Hepatocyte (in vitro differentiated cells): ENCODE results near the gene CEP192. TPM values are rescaled to one million over a fixed set of nuclear protein-coding genes. Genes with fewer than 3 reads are reported as not detected.

Experiments used
- DNase-seq: peaks from one replicate; pipeline ENCODE4 v3.0.0-alpha.2; 2016; ENCODE audit warnings: low spot score
- H2AFZ ChIP-seq: fragments of 200-600 bp; sonication (generic); 2 replicates; pipeline ENCODE4 v1.6.0; 2016; ENCODE audit warnings: antibody characterized with exemption, mild to moderate bottlenecking
- H3K27ac ChIP-seq: fragments of 200-600 bp; sonication (generic); 2 replicates; pipeline ENCODE4 v1.5.1; 2016; ENCODE audit warnings: mild to moderate bottlenecking
- H3K27me3 ChIP-seq: fragments of 200-600 bp; sonication (generic); 2 replicates; pipeline ENCODE4 v1.6.1; 2016
- H3K36me3 ChIP-seq: fragments of 200-600 bp; sonication (generic); replicated peaks from 2 replicates; pipeline ENCODE4 v1.5.1; 2016; ENCODE audit warnings: low read depth; ENCODE audit not compliant: insufficient read depth
- H3K4me1 ChIP-seq: fragments of 200-600 bp; sonication (generic); 2 replicates; pipeline ENCODE4 v1.5.1; 2016; ENCODE audit warnings: mild to moderate bottlenecking, moderate library complexity; ENCODE audit not compliant: insufficient read depth
- H3K4me2 ChIP-seq: fragments of 200-600 bp; sonication (generic); 2 replicates; pipeline ENCODE4 v1.6.0; 2016
- H3K4me3 ChIP-seq: fragments of 200-600 bp; sonication (generic); 2 replicates; pipeline ENCODE4 v1.5.1; 2016; ENCODE audit warnings: mild to moderate bottlenecking
- H3K79me2 ChIP-seq: fragments of 200-600 bp; sonication (generic); 2 replicates; pipeline ENCODE4 v1.6.0; 2017; ENCODE audit warnings: mild to moderate bottlenecking
- H3K9me2 ChIP-seq: fragments of 200-600 bp; sonication (generic); replicated peaks from 2 replicates; pipeline ENCODE4 v1.6.0; 2017; ENCODE audit warnings: mild to moderate bottlenecking; ENCODE audit not compliant: insufficient read depth
- H3K9me3 ChIP-seq: fragments of 200-600 bp; sonication (generic); 2 replicates; pipeline ENCODE4 v1.5.1; 2016; ENCODE audit warnings: low read depth, mild to moderate bottlenecking
- H4K20me1 ChIP-seq: fragments of 200-600 bp; sonication (generic); 2 replicates; pipeline ENCODE4 v1.6.0; 2016; ENCODE audit warnings: mild to moderate bottlenecking; ENCODE audit not compliant: insufficient read depth, poor library complexity, severe bottlenecking
- CTCF ChIP-seq: fragments of 200-600 bp; sonication (generic); IDR thresholded peaks from 2 replicates; pipeline ENCODE4 v1.5.1; 2016; ENCODE audit warnings: antibody characterized with exemption, mild to moderate bottlenecking; ENCODE audit not compliant: poor library complexity
- EZH2 ChIP-seq: fragments of 200-600 bp; sonication (generic); IDR thresholded peaks from 2 replicates; pipeline ENCODE4 v1.6.1; 2016; ENCODE audit warnings: antibody characterized with exemption, mild to moderate bottlenecking, borderline replicate concordance
- EZH2phosphoT487 ChIP-seq: fragments of 200-600 bp; sonication (generic); IDR thresholded peaks from one replicate; pipeline ENCODE4 v1.6.1; 2018; ENCODE audit warnings: antibody characterized with exemption, mild to moderate bottlenecking, low read depth, moderate library complexity; ENCODE audit not compliant: unreplicated experiment, severe bottlenecking
- WGBS: methylation state at CpG from one replicate; pipeline ENCODE4 v1.1.6; 2016; ENCODE audit warnings: low lambda C conversion rate; ENCODE audit errors: missing lambda C conversion rate; 5-methylcytosine and 5-hydroxymethylcytosine counted together
- polyA plus RNA-seq: library from polyadenylated mRNA; unstranded; fragments of >200 nt; fragmentation: Nextera tagmentation; extraction: Ambion mirVana; gene quantifications from 2 replicates; pipeline ENCODE4 v1.2.1, GENCODE V29; 2016
- total RNA-seq: library from RNA; depleted of rRNA; stranded (reverse); fragments of >200 nt; gene quantifications from 2 replicates; pipeline ENCODE4 v1.2.3, GENCODE V29; 2014

The CEP192 gene
- total and polyA plus RNA-seq, 2 experiments from 2014 or later, result 7.9 to 17.4 TPM

GRCh38 chr18:12998332-12999060 is 7.3 kb downstream of the CEP192 start:
- Histone ChIP-seq H3K79me2 (peaks cover 65% of the 10 kb centered on the region), H3K27me3 (no peaks in the 10 kb centered on the region), H4K20me1 (peaks cover 3% of the 10 kb centered on the region), H3K4me1 (peaks cover 8% of the 10 kb centered on the region), H3K9me3 (no peaks in the 10 kb centered on the region), H3K9me2 (no peaks in the 10 kb centered on the region), H3K36me3 (no peaks in the 10 kb centered on the region), H2AFZ (no peak overlapping the region), H3K27ac (no peak overlapping the region), H3K4me3 (no peak overlapping the region), H3K4me2 (no peak overlapping the region)
- 79% methylated on average over 6 of the region's 6 CpGs for WGBS
- DNase-seq, result no peak
- no peak for TF ChIP-seq EZH2
- TF ChIP-seq EZH2phosphoT487, result no peak

GRCh38 chr18:13003466-13003896 is 12.3 kb downstream of the CEP192 start:
- Histone ChIP-seq H3K36me3 (no peaks in the 10 kb centered on the region), H3K4me3 (no peak overlapping the region), H3K9me2 (no peaks in the 10 kb centered on the region), H4K20me1 (no peaks in the 10 kb centered on the region), H3K27ac (no peak overlapping the region), H2AFZ (no peak overlapping the region), H3K79me2 (peaks cover 29% of the 10 kb centered on the region), H3K27me3 (no peaks in the 10 kb centered on the region), H3K4me1 (no peaks in the 10 kb centered on the region), H3K4me2 (no peak overlapping the region), H3K9me3 (no peaks in the 10 kb centered on the region)
- DNase-seq, result peak; percentile 82
- 53% methylated on average over 7 of the region's 7 CpGs for WGBS
- TF ChIP-seq EZH2phosphoT487, result no peak
- TF ChIP-seq CTCF, result peak; percentile 50
- TF ChIP-seq EZH2, result no peak

GRCh38 chr18:13004396-13004795 is 13.2 kb downstream of the CEP192 start:
- H3K9me2 ChIP-seq, result no peaks in the 10 kb centered on the region
- WGBS, result 89% methylated on average over 8 of the region's 8 CpGs
- no peak overlapping the region for H3K4me3 ChIP-seq
- no peak overlapping the region for H3K4me2 ChIP-seq
- H3K27ac ChIP-seq, result no peak overlapping the region
- no peaks in the 10 kb centered on the region for H3K9me3 ChIP-seq
- no peaks in the 10 kb centered on the region for H3K4me1 ChIP-seq
- H3K79me2 ChIP-seq, result peaks cover 20% of the 10 kb centered on the region
- no peak for DNase-seq
- no peaks in the 10 kb centered on the region for H3K27me3 ChIP-seq
- no peaks in the 10 kb centered on the region for H3K36me3 ChIP-seq
- H2AFZ ChIP-seq, result no peak overlapping the region
- TF ChIP-seq EZH2 (no peak), EZH2phosphoT487 (no peak), CTCF (no peak)
- H4K20me1 ChIP-seq, result no peaks in the 10 kb centered on the region

- no peaks in the 10 kb centered on the region for H3K9me3 ChIP-seq
- H3K27ac ChIP-seq, result no peak overlapping the region
- H3K9me2 ChIP-seq, result no peaks in the 10 kb centered on the region
- H2AFZ ChIP-seq, result no peak overlapping the region
- H3K36me3 ChIP-seq, result no peaks in the 10 kb centered on the region
- no peak overlapping the region for H3K4me3 ChIP-seq
- H3K27me3 ChIP-seq, result no peaks in the 10 kb centered on the region
- 100% methylated on average over 1 of the region's 1 CpG for WGBS
- no peak overlapping the region for H3K4me2 ChIP-seq
- no peaks in the 10 kb centered on the region for H3K4me1 ChIP-seq
- no peaks in the 10 kb centered on the region for H4K20me1 ChIP-seq
- DNase-seq, result no peak
- TF ChIP-seq CTCF (no peak), EZH2phosphoT487 (no peak), EZH2 (no peak)
- peaks cover 13% of the 10 kb centered on the region for H3K79me2 ChIP-seq
Observed at GRCh38 chr18:13005289-13005688, 14.1 kb downstream of the CEP192 start.
